Measurements from ENCODE around the gene EED.

The EED gene

DNA sequence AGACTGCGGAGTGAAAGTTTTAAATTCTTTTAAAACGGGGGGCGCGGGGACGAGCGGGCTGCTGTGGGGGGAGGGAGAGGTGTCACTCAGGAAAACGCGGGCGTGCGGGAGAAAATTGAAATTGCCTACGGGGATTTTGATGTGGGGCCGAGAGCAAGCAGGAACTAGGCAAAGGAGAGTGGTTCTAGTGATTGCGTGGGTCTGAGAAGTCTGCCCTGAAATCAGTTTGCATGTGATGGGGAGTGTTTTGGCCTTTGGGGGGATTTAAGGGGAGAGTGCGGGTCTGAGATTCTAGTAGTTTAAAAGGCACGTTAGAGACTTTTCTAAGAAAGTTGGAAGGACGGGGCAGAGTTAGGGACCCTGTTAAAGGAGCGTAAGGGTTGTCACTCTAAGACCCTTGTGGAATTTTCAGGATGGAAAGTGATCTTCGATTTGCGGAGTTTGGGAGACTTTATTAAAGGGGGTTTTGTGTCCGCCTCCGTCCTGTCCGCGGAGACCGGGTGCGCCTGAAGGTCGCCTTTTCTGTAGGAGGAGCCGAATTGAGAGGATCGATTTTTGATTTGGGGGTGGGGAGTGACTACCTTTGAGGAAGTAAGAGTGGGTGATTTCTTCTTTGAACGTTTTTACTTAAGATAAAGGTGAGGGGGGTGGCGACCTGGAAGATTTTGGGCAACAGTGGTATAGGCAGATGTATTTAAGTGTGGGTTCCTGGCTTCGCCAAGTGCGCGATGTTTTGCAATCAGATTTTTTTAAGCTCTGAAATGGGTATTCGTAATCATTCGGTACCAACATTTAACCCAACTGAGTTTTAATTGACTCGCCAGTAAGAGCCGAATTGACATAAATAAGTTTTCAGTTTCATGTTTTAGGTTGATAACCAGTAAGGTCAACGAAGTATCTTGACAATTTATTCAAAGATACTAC, 1.1 kb downstream of the EED start:
- Histone ChIP-seq H3K36me3 (ENCODE audit: control insufficient read depth, low read length) (peaks cover 32% of the 10 kb centered on the region), H4K20me1 (ENCODE audit: control insufficient read depth, insufficient read depth, low read depth, low read length) (peaks cover 19% of the 10 kb centered on the region; the same call in 1 of the 2 replicates), H3K9me2 (replicated peaks; ENCODE audit: control insufficient read depth, low read length) (no peaks in the 10 kb centered on the region), H3K4me1 (ENCODE audit: control insufficient read depth, low read length) (peaks cover 62% of the 10 kb centered on the region), H3K27me3 (ENCODE audit: control insufficient read depth, low read length) (no peaks in the 10 kb centered on the region), H3F3A (ENCODE audit: control insufficient read depth, insufficient read depth) (no peaks in the 10 kb centered on the region), H3K79me2 (ENCODE audit: control insufficient read depth, low read length) (peaks cover 56% of the 10 kb centered on the region), H3K4me2 (ENCODE audit: low read length) (peak overlapping the region; percentile 82), H3K9me3 (ENCODE audit: control insufficient read depth, insufficient read depth, low read length) (no peaks in the 10 kb centered on the region), H3K4me3 (ENCODE audit: low read length) (peak overlapping the region; percentile 83), H3K27ac (ENCODE audit: low read depth, low read length) (peak overlapping the region; percentile 48)
- no peak for TF ChIP-seq EZH2phosphoT487 (IDR thresholded peaks at IDR 0.05; ENCODE audit: borderline replicate concordance, low read length)
- TF ChIP-seq, protein P1, sequence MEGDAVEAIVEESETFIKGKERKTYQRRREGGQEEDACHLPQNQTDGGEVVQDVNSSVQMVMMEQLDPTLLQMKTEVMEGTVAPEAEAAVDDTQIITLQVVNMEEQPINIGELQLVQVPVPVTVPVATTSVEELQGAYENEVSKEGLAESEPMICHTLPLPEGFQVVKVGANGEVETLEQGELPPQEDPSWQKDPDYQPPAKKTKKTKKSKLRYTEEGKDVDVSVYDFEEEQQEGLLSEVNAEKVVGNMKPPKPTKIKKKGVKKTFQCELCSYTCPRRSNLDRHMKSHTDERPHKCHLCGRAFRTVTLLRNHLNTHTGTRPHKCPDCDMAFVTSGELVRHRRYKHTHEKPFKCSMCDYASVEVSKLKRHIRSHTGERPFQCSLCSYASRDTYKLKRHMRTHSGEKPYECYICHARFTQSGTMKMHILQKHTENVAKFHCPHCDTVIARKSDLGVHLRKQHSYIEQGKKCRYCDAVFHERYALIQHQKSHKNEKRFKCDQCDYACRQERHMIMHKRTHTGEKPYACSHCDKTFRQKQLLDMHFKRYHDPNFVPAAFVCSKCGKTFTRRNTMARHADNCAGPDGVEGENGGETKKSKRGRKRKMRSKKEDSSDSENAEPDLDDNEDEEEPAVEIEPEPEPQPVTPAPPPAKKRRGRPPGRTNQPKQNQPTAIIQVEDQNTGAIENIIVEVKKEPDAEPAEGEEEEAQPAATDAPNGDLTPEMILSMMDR (IDR thresholded peaks at IDR 0.05; ENCODE audit: low read depth, low read length, poor library complexity, severe bottlenecking): no peak

DNA sequence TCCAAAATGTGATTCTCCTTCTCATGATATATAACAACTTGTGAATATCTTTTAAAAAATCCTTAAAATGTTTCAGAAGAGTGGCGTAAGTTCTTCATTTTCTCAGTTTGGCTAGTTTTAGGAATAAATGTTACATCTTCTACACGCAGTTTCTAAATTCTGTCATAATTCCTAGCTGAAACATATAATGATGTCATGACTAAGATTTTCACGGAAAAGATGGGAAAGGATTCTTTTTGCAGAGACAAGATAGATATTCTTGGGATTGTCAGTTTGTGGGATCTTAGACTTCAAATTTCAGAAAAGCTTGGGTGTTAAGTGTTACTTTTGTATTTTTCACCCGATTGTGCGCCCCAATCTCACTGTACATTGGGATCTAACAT, 1.7 kb downstream of the EED start:
- Histone ChIP-seq H3K36me3 (ENCODE audit: control insufficient read depth, low read length) (peaks cover 35% of the 10 kb centered on the region), H3K79me2 (ENCODE audit: control insufficient read depth, low read length) (peaks cover 62% of the 10 kb centered on the region), H3K27me3 (ENCODE audit: control insufficient read depth, low read length) (no peaks in the 10 kb centered on the region), H3K4me1 (ENCODE audit: control insufficient read depth, low read length) (peaks cover 62% of the 10 kb centered on the region), H3K27ac (ENCODE audit: low read depth, low read length) (no peak overlapping the region), H3K9me3 (ENCODE audit: control insufficient read depth, insufficient read depth, low read length) (no peaks in the 10 kb centered on the region), H3F3A (ENCODE audit: control insufficient read depth, insufficient read depth) (no peaks in the 10 kb centered on the region), H4K20me1 (ENCODE audit: control insufficient read depth, insufficient read depth, low read depth, low read length) (peaks cover 19% of the 10 kb centered on the region; the same call in 1 of the 2 replicates), H3K4me3 (ENCODE audit: low read length) (peak overlapping the region; percentile 83), H3K9me2 (replicated peaks; ENCODE audit: control insufficient read depth, low read length) (no peaks in the 10 kb centered on the region), H3K4me2 (ENCODE audit: low read length) (peak overlapping the region; percentile 82)
- TF ChIP-seq, protein P1 (IDR thresholded peaks at IDR 0.05; ENCODE audit: low read depth, low read length, poor library complexity, severe bottlenecking): no peak
- no peak for TF ChIP-seq EZH2phosphoT487 (IDR thresholded peaks at IDR 0.05; ENCODE audit: borderline replicate concordance, low read length)

DNA sequence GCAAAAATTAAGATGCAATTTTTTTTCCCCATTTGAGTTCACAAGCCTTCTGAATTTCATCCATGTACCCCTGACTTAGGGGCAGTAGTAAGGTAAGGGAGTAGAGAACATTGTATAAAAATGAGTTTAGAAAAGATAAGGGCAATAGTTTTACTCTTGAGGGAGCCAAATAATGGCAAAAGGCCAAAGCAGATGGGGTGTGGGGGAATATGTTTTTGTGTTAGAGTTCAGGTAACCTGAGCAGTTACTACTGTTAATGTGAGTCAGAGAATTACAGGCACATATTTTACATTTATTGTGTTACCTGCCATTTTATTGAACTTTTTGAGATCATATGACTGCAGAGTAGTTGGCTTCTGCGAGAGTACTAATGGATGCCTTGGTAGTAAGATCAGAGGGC, 3.1 kb downstream of the EED start:
- H3K27me3 ChIP-seq (ENCODE audit: control insufficient read depth, low read length): no peaks in the 10 kb centered on the region
- TF ChIP-seq EZH2phosphoT487 (IDR thresholded peaks at IDR 0.05; ENCODE audit: borderline replicate concordance, low read length): no peak
- TF ChIP-seq, protein P1 (IDR thresholded peaks at IDR 0.05; ENCODE audit: low read depth, low read length, poor library complexity, severe bottlenecking): no peak
- H3F3A ChIP-seq (ENCODE audit: control insufficient read depth, insufficient read depth): no peaks in the 10 kb centered on the region
- H3K9me2 ChIP-seq (replicated peaks; ENCODE audit: control insufficient read depth, low read length): no peaks in the 10 kb centered on the region
- peaks cover 76% of the 10 kb centered on the region for H3K79me2 ChIP-seq (ENCODE audit: control insufficient read depth, low read length)
- no peaks in the 10 kb centered on the region for H3K9me3 ChIP-seq (ENCODE audit: control insufficient read depth, insufficient read depth, low read length)
- H3K36me3 ChIP-seq (ENCODE audit: control insufficient read depth, low read length): peaks cover 49% of the 10 kb centered on the region
- H3K4me1 ChIP-seq (ENCODE audit: control insufficient read depth, low read length): peaks cover 57% of the 10 kb centered on the region
- H3K27ac ChIP-seq (ENCODE audit: low read depth, low read length): no peak overlapping the region
- H3K4me3 ChIP-seq (ENCODE audit: low read length): peak overlapping the region; percentile 83
- H4K20me1 ChIP-seq (ENCODE audit: control insufficient read depth, insufficient read depth, low read depth, low read length): peaks cover 19% of the 10 kb centered on the region; the same call in 1 of the 2 replicates
- H3K4me2 ChIP-seq (ENCODE audit: low read length): peak overlapping the region; percentile 82

Data from DOHH2 (cell line).